Activated CD4-positive, alpha-beta T cell treated with anti-CD3 and anti-CD28 coated beads, Interleukin-2, amount 10 ng/mL, durations not matched to agents 24 days and 14 days (primary cell): ENCODE measurements around the gene S100P. TPM values are rescaled to one million over a fixed set of nuclear protein-coding genes. Genes with fewer than 3 reads are reported as not detected.

ENCODE experiments used
- total RNA-seq: library from RNA; stranded (reverse); gene quantifications from 2 replicates; pipeline ENCODE4 v1.2.3, GENCODE V29; 2022

Gene S100P
- total RNA-seq, 1 donor from 2014 or later: 2.8 TPM

Other genes with a start within 250 kb of the S100P start
- not detected in 2 replicates for gene PPP2R2C, start 221.3 kb upstream of the S100P start, total RNA-seq
- 12.7 and 14.9 TPM in 2 replicates for gene MAN2B2, start 118.7 kb upstream of the S100P start, total RNA-seq
- gene MRFAP1, start 53.2 kb upstream of the S100P start, total RNA-seq: 122 TPM in 2 replicates
- 51.4 TPM in 2 replicates for gene MRFAP1L1, start 16.0 kb downstream of the S100P start, total RNA-seq
- gene BLOC1S4, start 22.3 kb downstream of the S100P start, total RNA-seq: 20.1 and 21.4 TPM in 2 replicates
- gene KIAA0232, start 88.8 kb downstream of the S100P start, total RNA-seq: 13.6 and 16.7 TPM in 2 replicates
- 47.2 and 47.3 TPM in 2 replicates for gene TBC1D14, start 215.9 kb downstream of the S100P start, total RNA-seq